Heart left ventricle (tissue), 13 donors: ENCODE measurements around the gene GMPPA.

Source experiments
- CTCF ChIP-seq, 12 donors: fragments of 200-600 bp; sonication (generic) in 4 of 12; IDR thresholded peaks; one replicate each; pipeline versions ENCODE4 v1.5.0 to v1.8.0; 2018 to 2022; ENCODE audit warnings: antibody characterized with exemption in 12 of 12, mild to moderate bottlenecking in 5 of 12
- POLR2A ChIP-seq, 2 donors: fragments of 450-650 bp; IDR thresholded peaks; one replicate each; pipeline ENCODE4 v1.6.1; 2017; ENCODE audit warnings: antibody characterized with exemption in 2 of 2, mild to moderate bottlenecking in 2 of 2, moderate library complexity in 2 of 2
- donor health status: ischemic (EF 13 %, LVEDD 7.1; RV severe dilation, severe dysfunction).
- donor health status: DM: no; HTN: yes; CAD: no.
- donor health status: DM: no; HTN: no; CAD: no.
- donor health status: ischemic (EF 25% LVEDD 6.9; RV normal size, moderate dysfunction).
- donor health status: ischemic (EF 25% LVEDD 5.7; RV mildly dilated, moderate dysfunction).
- donor health status: ischemic (EF 35%, LVEDD 5.7; RV mildly dilated, moderate dysfunction).
- donor health status: nonischemic (EF 11% LVEDD 7.7; RV severe dilation, severe dysfunction).
- donor health status: DM: yes; HTN: yes; CAD: no.
- donor health status: PGD.
- donor health status: ischemic (EF 29% LVEDD 5.4; RV normal size, mild dysfunction).
- donor health status: nonischemic (EF 23%, LVEDD 6.1; RV moderate dilation, normal function).

- TF ChIP-seq CTCF (IDR thresholded peaks at IDR 0.05) (no peak), POLR2A (IDR thresholded peaks at IDR 0.05) (no peak)
Measured at GRCh38 chr2:219490600-219491130, 8.0 kb upstream of the GMPPA start.
